Epidermal melanocyte (primary cell): Measurements from ENCODE around the gene RPS27.
A peak's percentile ranks its signal among the peaks of the same experiment; 100 is the strongest.
"Not testable (repeated sequence)": the region's sequence is repeated elsewhere in the genome, so short reads cannot be mapped to it uniquely, and the experiment has no call there.

Experiments used
- DNase-seq: peaks from one replicate; pipeline ENCODE4 v3.0.0; 2011; ENCODE audit warnings: low spot score; ENCODE audit not compliant: insufficient read length

RPS27 gene

DNA sequence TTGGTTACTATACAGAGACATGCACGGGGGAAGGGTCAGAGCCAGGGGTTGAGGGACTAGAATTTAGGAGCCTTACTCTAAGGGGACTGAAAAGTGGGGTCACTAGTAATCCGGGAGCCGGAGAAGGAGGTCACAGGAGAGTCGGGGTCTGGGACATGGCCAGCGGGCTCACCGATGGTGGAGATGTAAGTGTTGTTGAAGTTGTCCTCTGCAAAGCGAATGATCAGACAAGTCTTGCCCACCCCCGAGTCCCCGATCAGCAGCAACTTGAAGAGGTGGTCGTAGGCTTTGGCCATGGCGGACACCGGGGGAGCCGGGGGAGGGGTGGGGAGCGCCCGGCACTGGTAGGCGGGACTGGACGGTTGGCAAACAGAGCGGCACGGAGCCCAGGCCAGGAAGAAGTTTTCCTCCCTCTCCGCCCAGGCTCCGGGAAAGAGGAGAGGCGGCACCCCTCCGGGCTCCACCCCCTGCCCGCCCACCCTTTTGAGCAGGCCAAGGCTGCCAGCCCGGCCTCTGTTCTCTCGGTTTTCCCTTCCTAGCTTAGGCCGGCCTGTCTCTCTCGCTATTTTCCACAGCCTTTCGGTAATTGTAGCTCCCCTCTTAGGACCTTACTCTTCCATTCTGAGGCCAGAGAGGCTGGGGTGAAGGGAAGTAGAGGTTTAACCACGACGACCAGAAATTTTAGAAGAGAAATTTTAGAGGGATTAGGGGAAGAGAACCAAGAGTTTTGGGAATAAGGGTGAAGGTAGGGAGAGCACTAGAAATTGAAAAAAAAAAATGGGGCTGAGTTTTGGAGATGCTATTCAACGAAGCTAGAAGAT is 4.4 kb upstream of the RPS27 start, which contains the start of gene RAB13:
TSS of gene RAB13 (minus strand) at position 399 of the 821 bp plus-strand sequence. CDS start at position 296, 103 bp downstream.
- DNase-seq: peak; percentile 84

GRCh38 chr1:153987621-153988020 is 2.9 kb upstream of the RPS27 start:
- no peak for DNase-seq

GRCh38 chr1:153991151-153991630 is 629 bp downstream of the RPS27 start:
- DNase-seq: no peak

- DNase-seq: no peak
These were observed 1.2 kb downstream of the RPS27 start for GRCh38 chr1:153991806-153992205.

GRCh38 chr1:153995202-153995601 is 4.6 kb downstream of the RPS27 start:
- DNase-seq: no peak

- no peak for DNase-seq
These were observed 5.1 kb downstream of the RPS27 start for GRCh38 chr1:153995640-153996039.

- not testable (repeated sequence) for DNase-seq
These were observed 6.3 kb downstream of the RPS27 start for GRCh38 chr1:153996882-153997281.

- no peak for DNase-seq
These were observed 9.9 kb downstream of the RPS27 start for GRCh38 chr1:154000420-154000819.

- no peak for DNase-seq
These were observed 15.6 kb downstream of the RPS27 start for GRCh38 chr1:154006136-154006535.

GRCh38 chr1:154012129-154012528 is 21.6 kb downstream of the RPS27 start:
- no peak for DNase-seq

GRCh38 chr1:154012543-154012942 is 22.0 kb downstream of the RPS27 start:
- not testable (repeated sequence) for DNase-seq

- no peak for DNase-seq
These were observed 23.8 kb downstream of the RPS27 start for GRCh38 chr1:154014154-154014907.

GRCh38 chr1:154019269-154019668 is 28.7 kb downstream of the RPS27 start:
- no peak for DNase-seq

- no peak for DNase-seq
These were observed 29.4 kb downstream of the RPS27 start for GRCh38 chr1:154019940-154020339.

DNA sequence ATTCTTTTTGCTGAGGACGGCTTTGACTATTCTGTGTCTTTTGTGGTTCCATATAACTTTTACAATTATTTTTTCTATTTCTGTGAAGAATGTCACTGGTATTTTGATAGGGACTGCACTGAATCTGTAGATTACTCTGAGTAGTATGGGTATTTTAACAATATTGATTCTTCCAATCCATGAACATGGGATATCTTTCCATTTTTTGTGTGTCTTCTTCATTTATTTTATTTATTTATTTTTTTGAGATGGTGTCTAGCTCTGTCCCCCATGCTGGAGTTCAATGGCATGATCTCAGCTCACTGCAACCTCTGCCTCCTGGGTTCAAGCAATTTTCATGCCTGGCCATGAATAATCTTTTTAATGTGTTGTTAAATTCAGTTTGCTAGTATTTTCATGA is 43.1 kb downstream of the RPS27 start:
- DNase-seq: not testable (repeated sequence)
